GM13976 (cell line): ENCODE results near the gene SGPP1.

Source experiments
- DNase-seq: peaks from one replicate; pipeline ENCODE4 v3.0.0; 2012; ENCODE audit warnings: low spot score
- in situ Hi-C: fragments of 300-500 bp; cut with MboI; formaldehyde crosslinking; loops from one replicate; pipeline ENCODE4 v1.12.0; 2022; ENCODE audit warnings: low sequenced_read_pairs, mixed read lengths, inconsistent platforms; ENCODE audit not compliant: unreplicated experiment
- TF ChIP-seq, protein P1 (sequence below): IDR thresholded peaks from 2 replicates; pipeline ENCODE4 v1.5.1; 2012; ENCODE audit warnings: borderline replicate concordance, mild to moderate bottlenecking; ENCODE audit not compliant: insufficient read depth; ENCODE audit errors: extremely low read depth, missing control alignments, control extremely low read depth

SGPP1 gene

GRCh38 chr14:63727736-63728728 is at the start of gene SGPP1:
Gene SGPP1 (minus strand): TSS chr14:63728065. CDS start chr14:63727944, 121 bp downstream.
- in situ Hi-C loops = no loop called here
- DNase-seq = peak; percentile 95
- TF ChIP-seq, protein P1, sequence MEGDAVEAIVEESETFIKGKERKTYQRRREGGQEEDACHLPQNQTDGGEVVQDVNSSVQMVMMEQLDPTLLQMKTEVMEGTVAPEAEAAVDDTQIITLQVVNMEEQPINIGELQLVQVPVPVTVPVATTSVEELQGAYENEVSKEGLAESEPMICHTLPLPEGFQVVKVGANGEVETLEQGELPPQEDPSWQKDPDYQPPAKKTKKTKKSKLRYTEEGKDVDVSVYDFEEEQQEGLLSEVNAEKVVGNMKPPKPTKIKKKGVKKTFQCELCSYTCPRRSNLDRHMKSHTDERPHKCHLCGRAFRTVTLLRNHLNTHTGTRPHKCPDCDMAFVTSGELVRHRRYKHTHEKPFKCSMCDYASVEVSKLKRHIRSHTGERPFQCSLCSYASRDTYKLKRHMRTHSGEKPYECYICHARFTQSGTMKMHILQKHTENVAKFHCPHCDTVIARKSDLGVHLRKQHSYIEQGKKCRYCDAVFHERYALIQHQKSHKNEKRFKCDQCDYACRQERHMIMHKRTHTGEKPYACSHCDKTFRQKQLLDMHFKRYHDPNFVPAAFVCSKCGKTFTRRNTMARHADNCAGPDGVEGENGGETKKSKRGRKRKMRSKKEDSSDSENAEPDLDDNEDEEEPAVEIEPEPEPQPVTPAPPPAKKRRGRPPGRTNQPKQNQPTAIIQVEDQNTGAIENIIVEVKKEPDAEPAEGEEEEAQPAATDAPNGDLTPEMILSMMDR = peak; percentile 46

- no peak for DNase-seq
- TF ChIP-seq, protein P1 = no peak
- in situ Hi-C loops = no loop called here
Observed at GRCh38 chr14:63777024-63777423, 49.2 kb upstream of the SGPP1 start.

DNA sequence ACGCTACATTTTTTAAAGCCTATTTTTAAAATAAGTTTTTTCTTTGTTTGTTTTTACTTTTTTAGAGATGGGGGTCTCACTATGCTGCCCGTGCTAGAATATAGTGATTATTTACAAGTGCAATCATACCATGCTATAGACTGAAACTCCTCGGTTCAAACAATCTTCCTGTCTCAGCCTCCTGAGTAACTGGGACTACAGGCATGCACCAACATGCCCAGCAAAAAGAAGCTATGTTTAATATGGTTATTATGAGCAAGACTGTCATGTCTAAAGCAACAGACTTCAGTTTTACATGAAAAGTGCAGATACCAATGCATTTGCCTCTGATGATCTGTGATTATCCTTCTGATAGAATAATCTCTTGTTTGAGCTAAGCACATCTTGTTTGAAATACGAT is 45.6 kb upstream of the SGPP1 start:
- DNase-seq = no peak
- in situ Hi-C loops = loop anchor here (25.0 kb wide), 1 partner anchor 386 kb away; no protein-coding TSS in a partner anchor
- TF ChIP-seq, protein P1 = no peak

DNA sequence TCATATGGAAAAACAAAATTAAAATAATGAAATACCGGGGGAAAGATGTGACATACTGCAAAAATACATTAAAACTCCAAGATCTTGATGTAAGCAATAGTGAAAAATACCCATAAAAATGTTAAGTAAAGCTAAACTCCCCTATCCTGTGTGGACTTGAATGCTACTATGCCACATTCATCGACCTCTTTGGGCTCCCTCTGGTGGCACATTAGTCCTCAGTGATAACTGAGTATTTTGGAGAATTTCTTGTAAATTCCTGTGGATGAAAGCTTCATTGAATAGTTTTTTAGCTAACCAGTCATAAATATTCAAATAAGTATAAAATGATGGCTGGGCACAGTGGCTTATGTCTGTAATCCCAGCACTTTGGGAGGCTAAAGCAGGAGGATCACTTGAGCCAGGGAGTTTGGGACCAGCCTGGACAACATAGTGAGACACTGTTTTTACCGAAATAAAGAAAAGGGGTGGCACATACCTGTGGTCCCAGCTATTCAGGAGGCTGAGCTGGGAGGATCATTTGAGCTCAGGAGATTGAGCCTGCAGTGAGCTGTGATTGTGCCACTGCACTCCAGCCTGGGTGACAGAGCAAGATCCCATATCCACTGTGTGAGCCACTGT is 42.4 kb upstream of the SGPP1 start:
- in situ Hi-C loops = loop anchor here (25.0 kb wide), 1 partner anchor 383 kb away; no protein-coding TSS in a partner anchor
- DNase-seq = peak; percentile 64
- TF ChIP-seq, protein P1 = peak; percentile 58

GRCh38 chr14:63766611-63767010 is 38.7 kb upstream of the SGPP1 start:
- in situ Hi-C loops = loop anchor here (25.0 kb wide), 1 partner anchor 379 kb away; no protein-coding TSS in a partner anchor
- no peak for DNase-seq
- TF ChIP-seq, protein P1 = no peak

- no peak for DNase-seq
- TF ChIP-seq, protein P1 = no peak
- in situ Hi-C loops = loop anchor here (25.0 kb wide), 1 partner anchor 377 kb away; no protein-coding TSS in a partner anchor
Observed at GRCh38 chr14:63764620-63765139, 36.8 kb upstream of the SGPP1 start.
